K562 (cell line): ENCODE measurements around the gene OR6S1. TPM values are rescaled to one million over a fixed set of nuclear protein-coding genes. Genes with fewer than 3 reads are reported as not detected.

Experiments used
- ERF ChIP-seq: fragments of 450-650 bp; formaldehyde crosslinking; IDR thresholded peaks from 2 replicates; pipeline ENCODE4 v1.4.0; 2020; ENCODE audit warnings: mild to moderate bottlenecking, mixed read lengths
- HEY1 ChIP-seq: fragments of 250-450 bp; sonication (Bioruptor Pico); IDR thresholded peaks from 2 replicates; pipeline ENCODE4 v1.5.0; 2020; ENCODE audit warnings: mild to moderate bottlenecking, moderate library complexity, borderline replicate concordance
- KLF13 ChIP-seq: fragments of 450-650 bp; IDR thresholded peaks from 2 replicates; pipeline ENCODE4 v1.6.1; 2016; ENCODE audit warnings: missing genetic modification characterization, low read depth, mild to moderate bottlenecking, missing compliant biosample characterization, moderate library complexity, borderline replicate concordance
- MEF2A ChIP-seq: IDR thresholded peaks from 2 replicates; pipeline ENCODE4 v1.6.1; 2011; ENCODE audit warnings: low read depth, mild to moderate bottlenecking, low read length, moderate library complexity; ENCODE audit not compliant: control insufficient read depth
- PCBP1 ChIP-seq: fragments of 200-400 bp; formaldehyde crosslinking; IDR thresholded peaks from 2 replicates; pipeline ENCODE4 v1.6.1; 2018; ENCODE audit warnings: mild to moderate bottlenecking, low read depth, low read length; ENCODE audit not compliant: poor library complexity, severe bottlenecking
- PHF8 ChIP-seq: fragments of 200-600 bp; sonication (generic); IDR thresholded peaks from 2 replicates; pipeline ENCODE4 v1.6.1; 2012; ENCODE audit warnings: mixed run types, mild to moderate bottlenecking, inconsistent platforms, low read length, moderate library complexity, borderline replicate concordance
- SMARCC2 ChIP-seq: fragments of 450-650 bp; IDR thresholded peaks from 2 replicates; pipeline ENCODE4 v1.6.1; 2017; ENCODE audit warnings: antibody characterized with exemption, moderate library complexity, mild to moderate bottlenecking, low read depth
- TEAD4 ChIP-seq, 2 experiments: sonication (generic) in 1 of 2; formaldehyde crosslinking in 1 of 2; IDR thresholded peaks; 2 replicates each; pipeline versions ENCODE4 v1.6.1 to v1.8.0; 2012 to 2022; ENCODE audit warnings: borderline replicate concordance in 1 of 2, inconsistent platforms in 1 of 2, low read length in 1 of 2, mild to moderate bottlenecking in 1 of 2, missing genetic modification reagents in 1 of 2
- USF1 ChIP-seq: sonication (generic); formaldehyde crosslinking; IDR thresholded peaks from 2 replicates; pipeline ENCODE4 v1.9.0; 2022; ENCODE audit warnings: mild to moderate bottlenecking, missing genetic modification reagents
- ZBTB8A ChIP-seq: fragments of 450-650 bp; IDR thresholded peaks from 2 replicates; pipeline ENCODE4 v1.6.1; 2018; ENCODE audit warnings: mild to moderate bottlenecking, moderate library complexity; ENCODE audit not compliant: partially characterized antibody
- ZNF24 ChIP-seq: fragments of 450-650 bp; IDR thresholded peaks from 2 replicates; pipeline ENCODE4 v1.6.1; 2016
- ZNF311 ChIP-seq: fragments of 250-450 bp; sonication (Bioruptor Pico); IDR thresholded peaks from 2 replicates; pipeline ENCODE4 v1.4.0; 2020; ENCODE audit warnings: mild to moderate bottlenecking, moderate library complexity
- ZNF75A ChIP-seq: fragments of 450-650 bp; formaldehyde crosslinking; IDR thresholded peaks from 2 replicates; pipeline ENCODE4 v1.4.0; 2020; ENCODE audit warnings: mild to moderate bottlenecking
- polyA plus RNA-seq, 8 experiments: library from polyadenylated mRNA; depleted of rRNA in 4 of 8; stranded (reverse) in 5 of 8; unstranded in 3 of 8; fragments of >200 nt; fragmentation: Nextera tagmentation in 2 of 8; fragmentation: Illumina TruSeq in 1 of 8; extraction: Ambion mirVana in 2 of 8; extraction: Trizol in 1 of 8; gene quantifications; 2 replicates each; pipeline versions ENCODE4 v1.2.1 to v1.2.3, GENCODE V29; 2011 to 2014; ENCODE audit warnings: inconsistent platforms in 1 of 8, missing spikeins in 1 of 8
- total RNA-seq, 7 experiments: library from RNA; depleted of rRNA in 6 of 7; stranded (reverse); fragments of >200 nt in 6 of 7; fragmentation: Illumina TruSeq in 2 of 7; extraction: Trizol in 2 of 7; gene quantifications; 2 replicates each; pipeline versions ENCODE4 v1.2.1 to v1.2.3, GENCODE V29; 2011 to 2021; ENCODE audit warnings: low replicate concordance in 1 of 7
- TF ChIP-seq, protein P1 (sequence below): sonication (generic); formaldehyde crosslinking; IDR thresholded peaks from 2 replicates; pipeline ENCODE4 v1.8.1; 2023; ENCODE audit warnings: mild to moderate bottlenecking, missing genetic modification reagents
- TF ChIP-seq, protein P2 (sequence below): sonication (generic); formaldehyde crosslinking; IDR thresholded peaks from 2 replicates; pipeline ENCODE4 v1.8.0; 2022; ENCODE audit warnings: missing genetic modification reagents, mild to moderate bottlenecking, borderline replicate concordance
- TF ChIP-seq, protein P3 (sequence below): fragments of 250-450 bp; sonication (Bioruptor Pico); IDR thresholded peaks from 2 replicates; pipeline ENCODE4 v1.8.0; 2022; ENCODE audit warnings: inconsistent platforms, mild to moderate bottlenecking, moderate library complexity, borderline replicate concordance
- TF ChIP-seq, protein P4 (sequence below): fragments of 250-450 bp; sonication (Bioruptor Pico); IDR thresholded peaks from 2 replicates; pipeline ENCODE4 v1.8.0; 2021; ENCODE audit warnings: mild to moderate bottlenecking, moderate library complexity

Gene OR6S1
- total and polyA plus RNA-seq, 9 of the 15 experiments (the other 6 are each of a cell fraction or from before 2014, with no cell fraction given): not detected

- TF ChIP-seq, protein P1, sequence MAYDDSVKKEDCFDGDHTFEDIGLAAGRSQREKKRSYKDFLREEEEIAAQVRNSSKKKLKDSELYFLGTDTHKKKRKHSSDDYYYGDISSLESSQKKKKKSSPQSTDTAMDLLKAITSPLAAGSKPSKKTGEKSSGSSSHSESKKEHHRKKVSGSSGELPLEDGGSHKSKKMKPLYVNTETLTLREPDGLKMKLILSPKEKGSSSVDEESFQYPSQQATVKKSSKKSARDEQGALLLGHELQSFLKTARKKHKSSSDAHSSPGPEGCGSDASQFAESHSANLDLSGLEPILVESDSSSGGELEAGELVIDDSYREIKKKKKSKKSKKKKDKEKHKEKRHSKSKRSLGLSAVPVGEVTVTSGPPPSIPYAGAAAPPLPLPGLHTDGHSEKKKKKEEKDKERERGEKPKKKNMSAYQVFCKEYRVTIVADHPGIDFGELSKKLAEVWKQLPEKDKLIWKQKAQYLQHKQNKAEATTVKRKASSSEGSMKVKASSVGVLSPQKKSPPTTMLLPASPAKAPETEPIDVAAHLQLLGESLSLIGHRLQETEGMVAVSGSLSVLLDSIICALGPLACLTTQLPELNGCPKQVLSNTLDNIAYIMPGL (CRISPR knock-in tag): no peak
- no peak for TF ChIP-seq PCBP1
- TF ChIP-seq ZNF75A (CRISPR knock-in tag): no peak
- TF ChIP-seq ZBTB8A: no peak
- TF ChIP-seq, protein P2, sequence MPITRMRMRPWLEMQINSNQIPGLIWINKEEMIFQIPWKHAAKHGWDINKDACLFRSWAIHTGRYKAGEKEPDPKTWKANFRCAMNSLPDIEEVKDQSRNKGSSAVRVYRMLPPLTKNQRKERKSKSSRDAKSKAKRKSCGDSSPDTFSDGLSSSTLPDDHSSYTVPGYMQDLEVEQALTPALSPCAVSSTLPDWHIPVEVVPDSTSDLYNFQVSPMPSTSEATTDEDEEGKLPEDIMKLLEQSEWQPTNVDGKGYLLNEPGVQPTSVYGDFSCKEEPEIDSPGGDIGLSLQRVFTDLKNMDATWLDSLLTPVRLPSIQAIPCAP: no peak
- TF ChIP-seq PHF8: no peak
- peak; percentile 6; the same call in 1 of the 2 replicates for TF ChIP-seq ZNF24
- no peak for TF ChIP-seq USF1 (CRISPR knock-in tag)
- no peak for TF ChIP-seq ZNF311 (CRISPR knock-in tag)
- TF ChIP-seq KLF13 (tag): no peak
- TF ChIP-seq, protein P3, sequence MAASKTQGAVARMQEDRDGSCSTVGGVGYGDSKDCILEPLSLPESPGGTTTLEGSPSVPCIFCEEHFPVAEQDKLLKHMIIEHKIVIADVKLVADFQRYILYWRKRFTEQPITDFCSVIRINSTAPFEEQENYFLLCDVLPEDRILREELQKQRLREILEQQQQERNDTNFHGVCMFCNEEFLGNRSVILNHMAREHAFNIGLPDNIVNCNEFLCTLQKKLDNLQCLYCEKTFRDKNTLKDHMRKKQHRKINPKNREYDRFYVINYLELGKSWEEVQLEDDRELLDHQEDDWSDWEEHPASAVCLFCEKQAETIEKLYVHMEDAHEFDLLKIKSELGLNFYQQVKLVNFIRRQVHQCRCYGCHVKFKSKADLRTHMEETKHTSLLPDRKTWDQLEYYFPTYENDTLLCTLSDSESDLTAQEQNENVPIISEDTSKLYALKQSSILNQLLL: no peak
- TF ChIP-seq HEY1: no peak
- TF ChIP-seq SMARCC2: no peak
- peak; percentile 65 for TF ChIP-seq TEAD4 (IDR thresholded peaks at IDR 0.05; ENCODE audit: low read length)
- no peak for TF ChIP-seq TEAD4 (CRISPR knock-in tag; IDR thresholded peaks at IDR 0.05; ENCODE audit: borderline replicate concordance)
- TF ChIP-seq, protein P4, sequence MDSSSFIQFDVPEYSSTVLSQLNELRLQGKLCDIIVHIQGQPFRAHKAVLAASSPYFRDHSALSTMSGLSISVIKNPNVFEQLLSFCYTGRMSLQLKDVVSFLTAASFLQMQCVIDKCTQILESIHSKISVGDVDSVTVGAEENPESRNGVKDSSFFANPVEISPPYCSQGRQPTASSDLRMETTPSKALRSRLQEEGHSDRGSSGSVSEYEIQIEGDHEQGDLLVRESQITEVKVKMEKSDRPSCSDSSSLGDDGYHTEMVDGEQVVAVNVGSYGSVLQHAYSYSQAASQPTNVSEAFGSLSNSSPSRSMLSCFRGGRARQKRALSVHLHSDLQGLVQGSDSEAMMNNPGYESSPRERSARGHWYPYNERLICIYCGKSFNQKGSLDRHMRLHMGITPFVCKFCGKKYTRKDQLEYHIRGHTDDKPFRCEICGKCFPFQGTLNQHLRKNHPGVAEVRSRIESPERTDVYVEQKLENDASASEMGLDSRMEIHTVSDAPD: no peak
- no peak for TF ChIP-seq MEF2A
- no peak for TF ChIP-seq ERF (CRISPR knock-in tag)
- TF ChIP-seq, all 486 proteins: peak for 53
Observed at GRCh38 chr14:20681348-20682126, 40.0 kb upstream of the OR6S1 start (continued).
